ENCODE data around the gene ZSCAN23. TPM values are rescaled to one million over a fixed set of nuclear protein-coding genes. Genes with fewer than 3 reads are reported as not detected.

The ZSCAN23 gene
- total and polyA plus RNA-seq, 9 of the 15 experiments (the other 6 are each of a cell fraction or from before 2014, with no cell fraction given), result 0.05 to 0.29 (median 0.21) TPM; not detected in 1

- TF ChIP-seq ETV6 (IDR thresholded peaks at IDR 0.05; ENCODE audit: borderline replicate concordance in 1 of 2, low read depth in 2 of 2, low read length in 1 of 2) (no peak), ETV6 (CRISPR knock-in tag; IDR thresholded peaks at IDR 0.05; ENCODE audit: borderline replicate concordance) (no peak), ZNF3 (CRISPR knock-in tag; IDR thresholded peaks at IDR 0.05) (no peak), FOXA3 (CRISPR knock-in tag; conservative IDR thresholded peaks at IDR 0.05 in 1 of 2, IDR thresholded peaks at IDR 0.05 in 1 of 2) (no peak), MEIS2 (IDR thresholded peaks at IDR 0.05; ENCODE audit: partially characterized antibody) (peak; percentile 77), ATF1 (CRISPR knock-in tag; IDR thresholded peaks at IDR 0.05) (no peak), ATF1 (tag; IDR thresholded peaks at IDR 0.05) (peak; percentile 84), DDX20 (tag; IDR thresholded peaks at IDR 0.05; ENCODE audit: low read depth) (no peak), XRCC4 (IDR thresholded peaks at IDR 0.05; ENCODE audit: extremely low read depth, insufficient read depth, insufficient read length) (no peak), ZNF395 (CRISPR knock-in tag; IDR thresholded peaks at IDR 0.05) (no peak), MLX (CRISPR knock-in tag; conservative IDR thresholded peaks at IDR 0.05) (no peak), CREM (IDR thresholded peaks at IDR 0.05; ENCODE audit: low read depth) (peak; percentile 80), ZNF311 (CRISPR knock-in tag; IDR thresholded peaks at IDR 0.05) (no peak), PATZ1 (CRISPR knock-in tag; IDR thresholded peaks at IDR 0.05; ENCODE audit: borderline replicate concordance) (no peak), ZNF408 (CRISPR knock-in tag; IDR thresholded peaks at IDR 0.05; ENCODE audit: low read depth) (no peak), ZMIZ1 (IDR thresholded peaks at IDR 0.05; ENCODE audit: low read depth in 2 of 2, low read length in 2 of 2) (no peak)
These were observed at the start of gene ZSCAN23 (continued) for GRCh38 chr6:28443112-28443773.
